ENCODE results near the gene HNRNPH2. TPM values are rescaled to one million over a fixed set of nuclear protein-coding genes. Genes with fewer than 3 reads are reported as not detected.

The HNRNPH2 gene
- total RNA-seq, 1 donor from 2014 or later = 53.2 TPM

DNA sequence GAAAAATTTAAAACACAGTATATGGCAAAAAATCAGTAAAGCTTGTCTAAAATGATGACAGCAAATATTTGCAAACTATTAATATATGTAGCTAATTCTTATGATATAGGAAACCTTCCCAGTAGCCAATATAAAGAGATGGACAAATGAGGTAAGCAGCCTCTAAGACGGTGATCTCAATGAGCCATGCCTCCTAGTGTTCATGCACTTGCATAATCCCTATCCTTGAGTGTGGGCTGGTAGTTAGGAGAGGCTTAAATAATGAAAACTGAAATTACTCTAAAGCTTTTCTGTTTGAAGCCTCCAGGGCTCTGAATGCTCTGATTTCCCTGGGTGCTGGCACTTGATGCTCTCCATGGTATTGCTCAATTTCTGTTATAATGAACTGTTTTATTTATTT is 52.6 kb downstream of the HNRNPH2 start:
- TF ChIP-seq, protein P1, sequence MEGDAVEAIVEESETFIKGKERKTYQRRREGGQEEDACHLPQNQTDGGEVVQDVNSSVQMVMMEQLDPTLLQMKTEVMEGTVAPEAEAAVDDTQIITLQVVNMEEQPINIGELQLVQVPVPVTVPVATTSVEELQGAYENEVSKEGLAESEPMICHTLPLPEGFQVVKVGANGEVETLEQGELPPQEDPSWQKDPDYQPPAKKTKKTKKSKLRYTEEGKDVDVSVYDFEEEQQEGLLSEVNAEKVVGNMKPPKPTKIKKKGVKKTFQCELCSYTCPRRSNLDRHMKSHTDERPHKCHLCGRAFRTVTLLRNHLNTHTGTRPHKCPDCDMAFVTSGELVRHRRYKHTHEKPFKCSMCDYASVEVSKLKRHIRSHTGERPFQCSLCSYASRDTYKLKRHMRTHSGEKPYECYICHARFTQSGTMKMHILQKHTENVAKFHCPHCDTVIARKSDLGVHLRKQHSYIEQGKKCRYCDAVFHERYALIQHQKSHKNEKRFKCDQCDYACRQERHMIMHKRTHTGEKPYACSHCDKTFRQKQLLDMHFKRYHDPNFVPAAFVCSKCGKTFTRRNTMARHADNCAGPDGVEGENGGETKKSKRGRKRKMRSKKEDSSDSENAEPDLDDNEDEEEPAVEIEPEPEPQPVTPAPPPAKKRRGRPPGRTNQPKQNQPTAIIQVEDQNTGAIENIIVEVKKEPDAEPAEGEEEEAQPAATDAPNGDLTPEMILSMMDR (IDR thresholded peaks at IDR 0.05; ENCODE audit: unreplicated experiment) = no peak
- DNase-seq (ENCODE audit: low spot score) = no peak
- no peaks in the 10 kb centered on the region for H3K9me3 Mint-ChIP-seq (ENCODE audit: unreplicated experiment)
- H3K4me3 Mint-ChIP-seq (ENCODE audit: unreplicated experiment) = no peak overlapping the region
- no peak overlapping the region for H3K27ac Mint-ChIP-seq (ENCODE audit: unreplicated experiment)
- H3K27me3 Mint-ChIP-seq (ENCODE audit: unreplicated experiment) = no peaks in the 10 kb centered on the region
- no peaks in the 10 kb centered on the region for H3K4me1 Mint-ChIP-seq (ENCODE audit: unreplicated experiment)
- no peaks in the 10 kb centered on the region for H3K36me3 Mint-ChIP-seq (ENCODE audit: low read depth, unreplicated experiment)

GRCh38 chrX:101462892-101463291 is 54.9 kb downstream of the HNRNPH2 start:
- peak; percentile 6 for DNase-seq (ENCODE audit: low spot score)
- H3K4me3 Mint-ChIP-seq (ENCODE audit: unreplicated experiment) = no peak overlapping the region
- H3K4me1 Mint-ChIP-seq (ENCODE audit: unreplicated experiment) = no peaks in the 10 kb centered on the region
- TF ChIP-seq, protein P1 (IDR thresholded peaks at IDR 0.05; ENCODE audit: unreplicated experiment) = peak; percentile 20
- H3K27ac Mint-ChIP-seq (ENCODE audit: unreplicated experiment) = no peak overlapping the region
- peaks cover 2% of the 10 kb centered on the region for H3K36me3 Mint-ChIP-seq (ENCODE audit: low read depth, unreplicated experiment)
- no peaks in the 10 kb centered on the region for H3K9me3 Mint-ChIP-seq (ENCODE audit: unreplicated experiment)
- H3K27me3 Mint-ChIP-seq (ENCODE audit: unreplicated experiment) = no peaks in the 10 kb centered on the region

Other genes starting within 250 kb of the HNRNPH2 start
- 1.6 TPM for gene DRP2, start 188.4 kb upstream of the HNRNPH2 start, total RNA-seq (ENCODE audit: unreplicated experiment)
- 0.31 TPM for gene TAF7L, start 116.9 kb upstream of the HNRNPH2 start, total RNA-seq (ENCODE audit: unreplicated experiment)
- gene TIMM8A, start 59.5 kb upstream of the HNRNPH2 start, total RNA-seq (ENCODE audit: unreplicated experiment) = 12.5 TPM
- 9.4 TPM for gene BTK, start 22.0 kb upstream of the HNRNPH2 start, total RNA-seq (ENCODE audit: unreplicated experiment)
- 225 TPM for gene RPL36A, start 17.2 kb upstream of the HNRNPH2 start, total RNA-seq (ENCODE audit: unreplicated experiment)
- 37.8 TPM for gene GLA, start 297 bp upstream of the HNRNPH2 start, total RNA-seq (ENCODE audit: unreplicated experiment)
- gene ARMCX4, start 77.2 kb downstream of the HNRNPH2 start, total RNA-seq (ENCODE audit: unreplicated experiment) = 17.9 TPM
- 35.2 TPM for gene ARMCX1, start 142.3 kb downstream of the HNRNPH2 start, total RNA-seq (ENCODE audit: unreplicated experiment)
- gene ARMCX6, start 209.8 kb downstream of the HNRNPH2 start, total RNA-seq (ENCODE audit: unreplicated experiment) = 123 TPM
- gene ARMCX3, start 214.9 kb downstream of the HNRNPH2 start, total RNA-seq (ENCODE audit: unreplicated experiment) = 102 TPM

Data from endothelial cell (in vitro differentiated cells).